HG03135 (cell line): ENCODE data around the gene SSBP3.
"Not testable (repeated sequence)": the region's sequence is repeated elsewhere in the genome, so short reads cannot be mapped to it uniquely, and the experiment has no call there.

ENCODE experiments used
- ATAC-seq: cut with Tn5 transposase; IDR thresholded peaks from one replicate; pipeline ENCODE4 v1.9.1; 2021; ENCODE audit warnings: mild to moderate bottlenecking, moderate library complexity; ENCODE audit not compliant: unreplicated experiment

The SSBP3 gene

DNA sequence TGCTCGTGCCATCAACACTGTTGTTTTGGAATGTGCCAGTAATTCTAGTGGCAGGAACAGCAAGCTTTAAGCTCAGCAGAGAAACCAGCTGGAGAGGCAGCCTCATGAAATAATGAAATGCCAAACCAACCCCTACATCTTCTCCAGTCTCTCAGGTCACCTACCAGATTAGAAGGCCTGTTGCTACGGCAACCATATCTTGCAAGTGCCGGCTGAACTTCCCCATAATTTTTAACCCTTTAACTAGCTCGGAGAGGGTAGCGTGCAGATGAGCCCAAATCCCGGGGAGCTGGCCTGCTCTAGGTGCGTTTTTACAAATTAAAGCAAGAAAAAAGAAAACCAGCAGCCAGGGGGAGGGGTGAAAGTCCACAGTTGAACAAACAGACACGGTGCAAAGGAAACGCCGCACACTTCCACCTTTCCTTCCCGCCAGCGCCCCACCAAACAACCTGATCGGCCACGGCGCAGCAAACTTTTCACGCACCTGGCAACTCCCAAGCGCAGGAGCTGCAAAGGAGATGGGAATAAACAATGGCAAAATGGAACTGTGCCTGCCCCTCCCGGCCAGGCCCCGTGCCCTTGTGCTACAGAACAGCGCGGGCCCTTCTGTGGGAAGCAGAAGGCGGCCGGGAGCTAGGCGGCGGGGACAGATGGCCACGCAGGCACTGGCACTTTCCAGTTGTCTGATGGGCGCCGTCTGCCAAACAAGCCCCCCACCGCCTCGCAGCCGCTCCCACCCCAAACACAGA, 50.1 kb downstream of the SSBP3 start:
- ATAC-seq: peak; percentile 25

DNA sequence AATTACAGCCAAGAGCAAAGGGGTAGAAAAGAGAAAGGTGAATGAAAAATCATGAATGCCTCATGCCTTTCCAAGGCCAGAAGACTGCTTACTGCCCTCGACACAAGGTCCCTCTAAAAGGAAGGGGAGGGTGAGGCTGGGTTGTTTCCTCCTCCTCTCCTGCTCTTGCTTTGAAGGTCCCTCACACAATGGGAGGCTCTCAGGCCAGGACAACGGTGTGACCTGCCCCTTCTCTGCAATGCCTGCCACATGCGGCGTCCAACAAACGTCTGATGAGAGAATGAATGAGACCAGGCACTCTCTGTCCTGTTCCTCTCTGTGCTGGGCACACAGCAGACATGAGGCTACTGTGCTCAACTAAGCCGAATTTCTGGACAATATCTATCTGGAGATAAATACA, 51.3 kb downstream of the SSBP3 start:
- no peak for ATAC-seq

DNA sequence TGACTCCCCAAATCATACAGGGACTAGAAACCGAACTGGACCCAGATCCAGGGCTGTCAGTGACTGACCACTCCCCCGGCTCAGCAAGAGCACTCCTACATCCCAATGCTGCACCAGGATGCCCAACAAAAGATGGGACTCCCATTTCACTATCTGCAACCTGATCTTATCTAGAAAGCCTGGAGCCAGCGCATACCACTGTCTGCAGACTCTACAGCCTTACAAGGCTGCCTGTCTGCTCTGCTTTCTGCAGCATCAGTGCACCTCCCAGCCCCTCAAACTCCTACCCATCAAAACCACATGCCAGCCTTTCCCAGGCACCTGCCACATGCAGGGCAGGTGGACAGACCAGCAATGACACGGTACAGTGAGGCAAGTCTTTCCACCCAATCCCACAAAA, 52.2 kb downstream of the SSBP3 start:
- no peak for ATAC-seq

DNA sequence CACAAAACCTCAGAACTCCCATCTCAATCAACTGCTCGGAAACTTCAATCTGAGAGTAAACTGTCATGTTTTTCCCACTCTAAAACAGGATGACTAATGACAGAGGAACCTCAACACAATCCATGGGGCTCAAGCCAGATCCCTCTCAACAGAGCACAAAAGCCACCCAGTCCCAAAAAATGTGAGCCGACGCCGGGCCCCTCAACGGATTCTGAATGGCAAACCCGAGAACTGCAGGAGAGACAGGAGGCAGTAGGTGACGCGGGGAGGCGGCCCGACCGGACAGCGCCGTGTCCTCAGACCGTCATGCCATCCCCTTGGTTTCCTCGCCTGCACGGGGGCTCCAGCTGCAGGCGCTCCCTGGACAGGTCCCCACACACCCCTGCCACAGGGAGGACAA, 53.4 kb downstream of the SSBP3 start:
- ATAC-seq: no peak

DNA sequence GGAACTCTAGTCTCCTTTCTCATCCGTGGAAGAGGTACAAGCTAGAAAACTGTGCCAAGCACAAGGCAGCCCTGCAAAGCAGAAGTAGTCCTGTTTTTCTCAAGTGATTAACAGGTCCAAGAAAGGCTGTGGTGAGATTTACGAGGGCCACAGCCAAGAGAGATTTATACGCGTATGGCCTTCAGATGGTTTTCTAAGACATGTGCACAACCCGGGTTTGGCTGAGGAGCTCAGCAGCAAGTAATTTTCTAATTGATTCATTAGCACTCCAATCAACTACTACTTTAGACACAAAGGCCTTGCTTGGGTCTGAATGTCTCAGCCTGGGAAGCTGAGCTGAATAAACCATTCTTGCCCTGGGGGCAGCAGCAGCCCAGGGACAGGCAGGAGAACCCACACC, 55.8 kb downstream of the SSBP3 start:
- no peak for ATAC-seq

DNA sequence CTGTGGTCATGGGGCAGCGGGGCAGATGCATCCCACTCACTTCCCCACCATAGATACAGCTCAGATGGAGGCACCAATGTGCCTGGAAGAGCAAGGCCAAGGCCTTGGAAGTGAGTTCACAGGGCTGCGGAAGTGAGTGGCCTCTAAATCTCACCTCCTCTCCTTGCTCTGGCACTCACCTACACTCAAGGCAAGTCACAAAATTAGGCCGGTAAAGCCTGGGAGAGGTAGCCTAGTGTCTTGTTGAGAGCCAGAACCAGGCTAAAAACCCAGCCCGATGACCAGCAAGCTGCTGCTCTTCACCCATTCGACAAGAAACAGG, 57.5 kb downstream of the SSBP3 start:
- no peak for ATAC-seq

DNA sequence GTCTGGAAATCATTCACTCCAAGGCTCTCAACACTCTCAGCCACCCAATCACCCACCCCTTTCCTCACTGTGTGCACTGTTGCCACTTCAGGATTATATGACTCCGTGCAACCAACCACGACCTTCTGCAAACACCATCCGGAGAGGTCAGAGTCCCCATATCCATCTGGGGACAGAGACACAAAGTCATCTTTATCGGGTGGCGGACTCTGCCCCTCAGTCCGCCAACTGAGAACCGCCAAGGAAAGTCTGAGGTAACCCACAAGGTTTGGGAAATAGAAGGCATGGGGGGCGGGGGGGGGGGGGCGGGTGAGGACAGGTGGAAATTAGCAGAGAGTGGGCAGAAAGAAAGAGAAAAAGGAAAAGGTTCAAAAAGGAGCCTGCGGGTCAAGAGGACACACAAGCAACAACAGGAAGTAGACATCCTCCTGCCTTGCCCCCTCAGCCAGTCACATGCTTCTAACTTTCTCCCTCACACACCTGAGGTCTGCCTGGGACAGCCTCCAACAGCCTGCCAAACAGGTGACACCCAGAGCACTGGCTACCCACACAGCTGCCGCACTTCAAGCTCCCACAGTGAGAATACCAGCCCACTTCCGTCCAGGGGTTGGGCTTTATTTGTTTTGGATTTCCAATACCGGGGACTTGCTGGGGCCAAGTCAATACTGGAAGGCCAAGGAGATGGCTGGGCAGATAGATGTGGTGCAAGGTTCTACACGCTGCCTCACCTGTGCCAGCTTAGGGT, 58.1 kb downstream of the SSBP3 start:
- ATAC-seq: no peak

DNA sequence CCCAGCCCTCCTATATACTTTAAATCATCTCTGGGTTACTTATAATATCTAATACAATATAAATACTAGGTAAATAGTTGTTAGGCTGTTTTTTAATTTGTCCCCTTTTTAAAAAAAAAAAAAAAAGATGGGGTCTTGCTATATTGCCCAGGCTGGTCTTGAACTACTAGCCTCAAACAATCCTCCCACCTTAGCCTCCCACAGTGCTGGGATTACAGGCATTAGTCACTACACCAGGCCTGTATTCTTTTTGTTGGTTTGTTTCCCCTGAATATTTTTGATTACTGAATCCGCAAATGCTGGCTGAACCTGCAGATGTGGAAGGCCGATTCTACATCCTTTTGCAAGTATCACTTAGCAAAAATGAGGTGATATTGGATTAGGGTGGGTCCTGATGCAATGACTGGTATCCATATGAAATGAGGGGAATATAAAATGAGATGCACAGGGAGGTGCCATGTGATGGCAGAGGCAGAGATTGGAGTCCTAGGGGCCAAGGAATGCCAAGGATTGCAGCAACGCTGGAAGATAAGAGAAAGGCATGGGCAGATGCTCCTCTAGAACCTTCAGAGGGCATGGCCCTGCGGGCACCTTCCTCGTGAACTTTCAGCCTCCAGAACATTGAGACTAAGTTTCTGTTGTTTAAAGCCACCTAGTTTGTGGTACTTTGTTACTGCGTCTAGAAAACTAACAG, 58.8 kb downstream of the SSBP3 start:
- ATAC-seq: no peak

DNA sequence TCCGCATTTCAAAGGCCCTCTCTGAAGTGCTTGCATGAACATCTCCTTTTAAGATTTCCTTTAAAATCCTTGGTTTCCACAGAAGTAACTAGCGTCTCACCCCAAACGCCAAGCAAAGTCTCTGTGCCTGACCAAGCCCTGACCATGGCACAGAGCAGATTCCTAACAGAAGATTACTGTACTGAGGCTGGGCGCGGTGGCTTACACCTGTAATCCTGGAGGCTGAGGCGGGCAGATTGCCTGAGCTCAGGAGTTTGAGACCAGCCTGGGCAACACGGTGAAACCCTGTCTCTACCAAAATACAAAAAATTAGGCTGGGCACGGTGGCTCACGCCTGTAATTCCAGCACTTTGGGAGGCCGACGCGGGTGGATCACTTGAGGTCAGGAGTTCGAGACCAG, 60.6 kb downstream of the SSBP3 start:
- not testable (repeated sequence) for ATAC-seq

DNA sequence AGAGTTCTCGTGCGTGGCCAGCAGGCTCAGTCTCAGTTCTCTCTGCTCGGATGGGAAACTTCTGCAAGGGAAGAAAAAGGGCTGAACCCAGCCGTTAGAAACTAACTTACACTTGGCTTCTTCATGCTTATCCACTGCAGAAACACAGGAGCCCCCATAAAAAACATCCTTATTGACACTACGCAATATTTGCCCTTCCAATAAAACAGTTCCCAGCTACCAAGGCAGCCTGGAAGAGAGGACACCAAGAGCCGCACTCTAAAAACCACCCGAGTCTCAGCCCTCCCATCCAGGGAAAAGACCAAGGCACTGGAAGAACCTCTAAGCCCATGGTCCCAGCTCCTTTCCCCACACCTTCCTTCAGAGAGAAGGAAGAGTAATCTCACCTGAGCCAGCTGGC, 61.1 kb downstream of the SSBP3 start:
- no peak for ATAC-seq

DNA sequence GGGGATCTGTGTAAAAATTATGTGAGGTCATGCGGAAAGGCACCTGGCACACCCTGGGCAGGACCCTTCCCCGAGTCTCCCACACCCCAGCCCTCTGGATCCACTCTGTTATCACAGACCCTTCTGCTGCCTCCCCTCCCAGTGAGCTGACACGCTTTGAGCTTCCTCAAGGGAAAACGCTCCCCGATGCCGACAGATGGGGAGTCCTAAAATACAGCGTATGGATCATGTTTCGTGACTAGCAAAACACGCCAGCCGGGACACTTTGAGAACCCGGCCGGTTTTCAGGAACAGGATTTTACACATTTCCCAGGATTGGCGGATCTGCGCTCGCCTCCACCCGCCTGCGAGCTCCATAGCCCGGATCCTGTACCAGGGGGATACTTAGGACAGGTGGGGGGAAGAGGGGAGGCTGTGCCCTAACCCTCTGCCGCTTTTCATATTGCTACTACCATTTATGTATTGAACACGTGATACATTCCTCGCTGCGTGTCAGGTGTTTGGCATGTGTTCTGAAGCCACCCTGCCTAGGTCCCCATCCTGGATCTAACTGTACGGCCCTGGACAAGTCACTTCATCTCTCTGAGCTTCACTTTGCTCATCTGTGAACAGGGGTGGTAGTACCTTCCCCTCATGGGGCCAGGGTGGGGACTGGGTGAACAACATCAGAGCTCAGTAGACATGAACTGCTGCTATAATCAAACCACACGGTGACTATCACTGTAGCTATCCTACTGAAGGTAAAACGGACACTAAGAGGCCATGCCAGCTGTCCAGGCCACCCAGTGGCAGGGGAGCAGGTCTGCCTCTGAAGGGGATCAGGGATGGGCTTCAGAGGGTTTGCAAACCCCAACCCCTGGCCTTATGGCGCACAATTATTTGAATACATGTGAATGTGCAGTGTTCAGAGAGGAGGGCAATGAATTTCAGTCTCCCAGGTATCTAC, 63.2 kb downstream of the SSBP3 start:
- no peak for ATAC-seq

DNA sequence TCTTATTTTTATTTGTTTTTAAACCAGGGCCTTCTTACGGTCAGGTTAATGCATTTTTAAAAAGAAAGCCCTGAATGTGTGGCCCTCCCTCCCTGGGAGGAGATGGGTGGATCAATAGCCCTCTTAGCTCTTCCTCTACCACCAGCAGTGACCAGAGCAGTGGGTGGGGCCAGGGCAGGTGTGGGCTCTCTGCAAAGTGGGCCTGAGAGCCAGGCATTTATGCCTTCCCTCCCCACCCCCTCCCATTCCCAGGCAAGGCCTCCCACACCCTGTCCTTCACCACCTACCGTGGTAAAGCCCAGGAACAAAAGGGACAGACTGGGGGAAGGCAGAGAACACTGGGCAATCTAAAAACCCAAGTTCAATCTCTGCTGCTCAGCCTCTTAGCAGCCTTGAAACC, 63.9 kb downstream of the SSBP3 start:
- ATAC-seq: no peak

DNA sequence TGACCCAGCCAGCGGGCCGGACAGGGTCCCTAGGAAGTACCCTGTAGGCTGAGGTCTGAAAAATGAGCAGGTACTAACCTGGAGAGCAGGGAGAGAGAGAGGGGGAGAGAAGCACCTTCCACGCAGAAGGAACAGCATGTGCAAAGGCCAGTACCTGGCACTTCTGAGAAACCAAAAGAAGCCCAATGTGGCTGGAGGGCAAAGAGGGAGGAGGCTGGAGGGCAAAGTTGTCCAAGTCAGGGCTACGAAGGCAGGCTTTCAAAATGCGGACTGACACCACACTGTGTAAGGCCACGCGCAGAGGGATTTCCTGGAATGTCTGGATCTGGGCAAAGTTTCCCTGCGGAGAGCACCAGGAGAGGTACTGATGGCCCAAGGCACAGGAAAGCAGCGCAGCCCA, 64.4 kb downstream of the SSBP3 start:
- ATAC-seq: no peak

DNA sequence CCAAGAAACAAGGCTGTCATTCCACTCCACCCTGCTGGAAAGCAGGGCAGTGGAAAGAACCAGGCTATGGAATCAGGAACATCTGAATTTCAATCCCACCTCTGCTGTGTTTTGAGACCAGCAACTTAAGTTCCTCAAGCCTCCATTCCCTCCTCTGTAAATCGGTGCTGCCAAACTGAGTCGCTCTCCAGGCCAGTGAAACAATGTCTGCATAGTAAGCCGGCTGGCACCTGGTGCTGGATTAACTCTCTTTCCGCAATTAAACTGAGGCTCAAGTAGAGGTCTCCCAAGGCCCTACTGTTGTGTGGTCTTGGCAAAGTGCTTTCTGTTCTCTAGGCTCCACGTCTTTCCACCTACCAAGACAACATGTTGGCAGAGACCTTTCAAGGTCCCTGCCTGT, 65.3 kb downstream of the SSBP3 start:
- no peak for ATAC-seq

DNA sequence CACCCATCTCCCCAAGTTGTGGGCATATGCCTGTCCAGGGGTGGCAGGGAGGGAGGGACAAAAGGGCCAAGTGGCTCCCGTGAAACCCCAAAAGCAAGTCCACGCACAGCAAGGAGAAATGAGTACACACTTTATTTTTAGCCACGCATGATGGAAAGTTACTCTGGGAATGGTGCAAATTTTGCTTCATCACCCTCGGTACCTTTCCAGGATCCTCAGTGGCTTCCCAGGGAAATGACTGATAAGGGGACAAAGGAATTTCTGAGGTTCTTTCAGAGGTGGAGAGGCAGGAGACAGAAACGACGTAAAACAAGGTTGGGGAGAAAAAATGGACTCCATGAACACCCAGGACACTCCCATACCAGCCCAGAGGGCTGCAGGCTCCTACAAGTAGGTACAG, 65.8 kb downstream of the SSBP3 start:
- no peak for ATAC-seq

DNA sequence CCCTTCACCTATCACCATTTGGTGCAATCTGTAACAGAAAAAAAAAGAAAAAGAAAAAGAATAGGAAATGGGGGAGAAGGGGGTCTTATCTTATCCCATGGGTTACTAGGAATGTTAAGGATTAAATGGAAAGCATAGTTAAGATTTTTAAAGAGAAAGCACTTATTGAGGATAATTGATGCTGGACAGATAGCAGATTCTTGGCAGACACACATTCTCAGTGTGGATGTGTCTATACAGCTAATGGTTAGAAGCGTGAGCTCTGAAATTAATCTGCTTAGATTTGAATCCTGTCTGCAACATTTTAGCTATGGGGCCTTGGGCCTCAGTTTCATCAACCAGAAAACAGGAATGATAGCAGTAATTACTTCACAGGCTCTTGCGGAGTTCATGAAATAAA, 67.1 kb downstream of the SSBP3 start:
- no peak for ATAC-seq

DNA sequence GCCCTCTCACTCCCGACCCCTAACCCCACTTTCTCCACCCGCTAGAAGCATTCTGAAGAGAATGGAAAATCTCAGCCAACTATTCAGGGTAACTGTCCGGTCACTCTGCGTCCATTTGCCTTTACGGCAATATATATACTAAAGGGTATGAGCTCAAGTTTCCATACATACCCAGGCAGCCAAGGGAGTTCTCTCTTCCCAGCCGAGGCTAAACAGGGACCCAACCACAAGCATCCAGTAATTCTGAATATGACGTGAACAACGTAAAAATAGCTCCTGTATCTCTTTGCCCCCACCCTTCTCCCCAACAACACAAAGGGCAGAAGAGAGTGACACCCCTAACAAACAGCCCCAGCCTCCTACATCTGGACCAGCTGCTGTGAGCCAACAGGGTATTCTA, 67.7 kb downstream of the SSBP3 start:
- ATAC-seq: no peak

DNA sequence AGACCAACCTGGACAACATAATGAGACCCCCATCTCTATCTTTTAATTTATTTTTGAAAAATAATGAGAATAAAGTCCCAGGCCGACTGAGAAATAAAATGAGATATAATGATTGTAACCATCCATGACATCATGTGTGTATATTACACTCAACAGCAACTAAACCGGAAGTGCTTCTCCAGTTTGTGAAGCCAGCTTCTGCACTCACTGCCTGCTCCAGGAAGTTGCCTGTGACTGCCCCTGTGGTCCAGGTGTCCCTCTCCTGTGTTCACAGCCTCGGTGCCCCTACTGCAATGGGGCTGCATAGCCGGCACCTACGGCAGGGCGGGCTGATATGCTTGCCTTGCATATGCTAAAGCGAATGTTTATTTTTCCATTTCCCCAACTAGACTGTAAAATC, 68.3 kb downstream of the SSBP3 start:
- ATAC-seq: no peak

DNA sequence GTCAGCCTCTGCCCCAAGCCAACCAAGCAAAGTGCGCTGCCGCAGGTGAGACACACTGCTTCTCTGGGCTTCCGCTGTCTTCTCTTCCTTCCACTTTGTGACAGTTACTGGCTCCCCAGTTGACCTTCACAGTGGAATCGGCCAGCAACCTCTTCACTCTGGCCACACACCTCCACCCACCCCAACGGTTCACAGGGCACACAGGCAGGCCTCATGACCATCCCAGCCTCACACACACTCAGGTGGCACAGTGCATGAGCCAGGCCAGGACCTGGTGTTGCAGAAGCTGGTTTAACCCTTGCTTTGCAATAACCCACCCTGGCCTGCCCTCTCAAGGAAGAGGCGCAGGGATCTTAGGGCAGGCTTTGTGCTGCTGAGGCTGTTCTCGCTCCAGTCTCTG, 69.2 kb downstream of the SSBP3 start:
- no peak for ATAC-seq

DNA sequence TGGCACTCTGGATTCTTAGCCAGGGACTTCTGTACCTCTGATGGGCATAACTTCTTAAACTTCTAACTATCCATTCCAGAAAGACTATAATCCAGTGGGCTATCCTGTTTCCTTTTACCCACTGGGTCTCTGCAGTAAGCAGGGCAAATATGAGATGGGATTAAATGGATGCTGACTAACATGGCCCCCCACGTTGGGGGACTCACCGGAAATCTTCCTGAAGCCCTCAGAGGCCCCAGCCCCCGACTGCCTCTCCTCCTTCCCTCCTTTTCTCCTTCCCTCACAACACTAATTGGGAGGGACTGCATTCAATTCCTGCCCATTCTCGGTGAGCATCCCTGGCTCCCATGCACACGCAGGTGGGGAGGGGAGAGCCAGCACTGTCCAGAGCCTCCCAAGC, 70.1 kb downstream of the SSBP3 start:
- ATAC-seq: no peak

DNA sequence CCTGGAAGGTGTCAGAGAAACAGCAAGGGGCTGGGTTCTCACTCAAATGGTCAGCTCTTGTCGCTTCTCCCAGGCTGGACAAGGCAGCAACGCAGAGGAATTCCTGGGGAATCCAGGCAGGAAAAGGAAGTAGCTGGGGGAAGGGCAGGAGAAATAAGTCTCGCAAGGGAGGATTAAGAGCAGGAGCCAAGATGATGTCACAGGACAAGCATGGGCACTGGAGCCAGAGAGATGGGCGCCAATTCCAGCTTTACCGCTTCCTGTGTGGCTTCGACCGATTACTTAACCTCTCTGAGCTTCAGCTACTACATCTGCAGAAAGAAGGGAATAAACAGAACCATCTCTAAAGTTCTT, 70.5 kb downstream of the SSBP3 start:
- no peak for ATAC-seq
